Measurements from ENCODE around the gene CDKL2. TPM values are rescaled to one million over a fixed set of nuclear protein-coding genes. Genes with fewer than 3 reads are reported as not detected.
A peak's percentile ranks its signal among the peaks of the same experiment; 100 is the strongest.
"Not testable (repeated sequence)": the region's sequence is repeated elsewhere in the genome, so short reads cannot be mapped to it uniquely, and the experiment has no call there.

CDKL2 gene
- total RNA-seq, 1 experiment from 2014 or later = 0.46 TPM

- Histone ChIP-seq H3K4me3 (no peak overlapping the region), H3K9me2 (ENCODE audit: insufficient read depth) (no peaks in the 10 kb centered on the region), H3K4me2 (no peak overlapping the region), H3K36me3 (ENCODE audit: low read depth) (no peaks in the 10 kb centered on the region), H3K27ac (peak overlapping the region; percentile 19; the same call in 1 of the 2 replicates), H4K20me1 (ENCODE audit: insufficient read depth) (peaks cover 72% of the 10 kb centered on the region), H3K27me3 (ENCODE audit: insufficient read depth, low read depth) (no peaks in the 10 kb centered on the region), H3K4me1 (replicated peaks; ENCODE audit: insufficient read depth) (peaks cover 6% of the 10 kb centered on the region), H3K9me3 (ENCODE audit: insufficient read depth, low read depth) (no peaks in the 10 kb centered on the region), H2AFZ (no peak overlapping the region), H3K79me2 (ENCODE audit: low read depth) (peaks cover 94% of the 10 kb centered on the region), H3F3A (ENCODE audit: insufficient read depth, low read depth) (no peaks in the 10 kb centered on the region; the same call in 1 of the 2 replicates)
- TF ChIP-seq CTCF (conservative IDR thresholded peaks at IDR 0.05) = no peak
- no peak for TF ChIP-seq EZH2 (IDR thresholded peaks at IDR 0.05; ENCODE audit: low read depth)
- intact Hi-C loops (cut with micrococcal nuclease; ENCODE audit: unreplicated experiment) = no loop called here
- no TSS peak for BruUV-seq (replicated peaks)
- ChIA-PET POLR2A (ENCODE audit: unreplicated experiment) (interaction anchor here (0.7 kb wide), 1 partner anchor 111 kb away, joined by 4 read pairs; the partner anchor contains the start of gene ODAPH), CTCF (interaction anchor here (0.7 kb wide), 1 partner anchor 96 kb away, joined by 3 read pairs; no protein-coding TSS in a partner anchor)
- DNase-seq = no peak
Measured at GRCh38 chr4:75666299-75666698, 36.0 kb upstream of the CDKL2 start.

DNA sequence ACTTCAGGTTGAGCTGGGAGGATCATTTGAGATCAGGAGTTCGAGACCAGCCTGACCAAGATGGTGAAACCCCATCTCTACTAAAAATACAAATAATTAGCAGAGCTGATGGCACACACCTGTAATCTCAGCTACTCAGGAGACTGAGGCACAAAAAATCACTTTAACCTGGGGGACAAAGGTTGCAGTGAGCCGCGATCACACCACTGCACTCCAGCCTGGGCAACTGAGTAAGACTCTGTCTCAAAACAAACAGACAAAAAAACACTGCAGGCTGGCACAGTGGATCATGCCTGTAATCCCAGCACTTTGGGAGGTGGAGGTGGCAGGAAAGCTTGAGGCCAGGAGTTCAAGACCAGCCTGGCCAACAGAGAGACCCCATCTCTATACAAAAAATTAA lies 34.3 kb upstream of the CDKL2 start:
- POLR2A ChIA-PET (ENCODE audit: unreplicated experiment); BruUV-seq (replicated peaks); H3K4me1 ChIP-seq (replicated peaks; ENCODE audit: insufficient read depth); H3K36me3 ChIP-seq (ENCODE audit: low read depth); H3K27me3 ChIP-seq (ENCODE audit: insufficient read depth, low read depth); H2AFZ ChIP-seq; H3K4me3 ChIP-seq; H3K9me2 ChIP-seq (ENCODE audit: insufficient read depth); H3K9me3 ChIP-seq (ENCODE audit: insufficient read depth, low read depth); H3F3A ChIP-seq (ENCODE audit: insufficient read depth, low read depth); DNase-seq; intact Hi-C loops (cut with micrococcal nuclease; ENCODE audit: unreplicated experiment); H3K4me2 ChIP-seq; H3K27ac ChIP-seq; CTCF ChIA-PET: not testable (repeated sequence)
- H4K20me1 ChIP-seq (ENCODE audit: insufficient read depth) = peaks cover 61% of the 10 kb centered on the region
- H3K79me2 ChIP-seq (ENCODE audit: low read depth) = peaks cover 94% of the 10 kb centered on the region

- no peak overlapping the region for H3K27ac ChIP-seq
- no TSS peak for BruUV-seq (replicated peaks)
- ChIA-PET POLR2A (ENCODE audit: unreplicated experiment) (no interaction called here), CTCF (no interaction called here)
- intact Hi-C loops (cut with micrococcal nuclease; ENCODE audit: unreplicated experiment) = no loop called here
- peaks cover 80% of the 10 kb centered on the region for H3K79me2 ChIP-seq (ENCODE audit: low read depth)
- no peaks in the 10 kb centered on the region for H3K4me1 ChIP-seq (replicated peaks; ENCODE audit: insufficient read depth)
- no peak for TF ChIP-seq CTCF (conservative IDR thresholded peaks at IDR 0.05)
- TF ChIP-seq EZH2 (IDR thresholded peaks at IDR 0.05; ENCODE audit: low read depth) = no peak
- peaks cover 5% of the 10 kb centered on the region; the same call in 1 of the 2 replicates for H3K36me3 ChIP-seq (ENCODE audit: low read depth)
- no peak for DNase-seq
- H3K4me2 ChIP-seq = no peak overlapping the region
- H3K9me3 ChIP-seq (ENCODE audit: insufficient read depth, low read depth) = no peaks in the 10 kb centered on the region
- peaks cover 48% of the 10 kb centered on the region for H4K20me1 ChIP-seq (ENCODE audit: insufficient read depth)
- no peaks in the 10 kb centered on the region for H3K27me3 ChIP-seq (ENCODE audit: insufficient read depth, low read depth)
- no peaks in the 10 kb centered on the region for H3F3A ChIP-seq (ENCODE audit: insufficient read depth, low read depth)
- no peak overlapping the region for H2AFZ ChIP-seq
- H3K4me3 ChIP-seq = no peak overlapping the region
- no peaks in the 10 kb centered on the region for H3K9me2 ChIP-seq (ENCODE audit: insufficient read depth)
Measured at GRCh38 chr4:75662626-75663025, 32.3 kb upstream of the CDKL2 start.

- Histone ChIP-seq H4K20me1 (ENCODE audit: insufficient read depth) (peaks cover 39% of the 10 kb centered on the region), H3K9me3 (ENCODE audit: insufficient read depth, low read depth) (no peaks in the 10 kb centered on the region), H3K79me2 (ENCODE audit: low read depth) (peaks cover 69% of the 10 kb centered on the region), H3K36me3 (ENCODE audit: low read depth) (peaks cover 12% of the 10 kb centered on the region; the same call in 1 of the 2 replicates), H3K4me3 (no peak overlapping the region), H3K4me1 (replicated peaks; ENCODE audit: insufficient read depth) (no peaks in the 10 kb centered on the region), H2AFZ (no peak overlapping the region), H3K27ac (no peak overlapping the region), H3K4me2 (no peak overlapping the region), H3K9me2 (ENCODE audit: insufficient read depth) (no peaks in the 10 kb centered on the region), H3K27me3 (ENCODE audit: insufficient read depth, low read depth) (no peaks in the 10 kb centered on the region), H3F3A (ENCODE audit: insufficient read depth, low read depth) (no peaks in the 10 kb centered on the region)
- ChIA-PET POLR2A (ENCODE audit: unreplicated experiment) (interaction anchor here (0.6 kb wide), 2 partner anchors 64 to 105 kb away, joined by 3 to 4 read pairs; no protein-coding TSS in a partner anchor), CTCF (no interaction called here)
- no peak for DNase-seq
- no TSS peak for BruUV-seq (replicated peaks)
- no peak for TF ChIP-seq CTCF (conservative IDR thresholded peaks at IDR 0.05)
- no peak for TF ChIP-seq EZH2 (IDR thresholded peaks at IDR 0.05; ENCODE audit: low read depth)
- intact Hi-C loops (cut with micrococcal nuclease; ENCODE audit: unreplicated experiment) = no loop called here
Measured at GRCh38 chr4:75660491-75660890, 30.2 kb upstream of the CDKL2 start.

All from PC-9 (cell line).